Fibroblast of skin of scalp (primary cell): ENCODE measurements around the gene MMP26. TPM values are rescaled to one million over a fixed set of nuclear protein-coding genes. Genes with fewer than 3 reads are reported as not detected.
A peak's percentile ranks its signal among the peaks of the same experiment; 100 is the strongest.

Experiments
- DNase-seq: peaks from one replicate; pipeline ENCODE4 v3.0.0-alpha.2; 2013
- polyA plus RNA-seq, 2 experiments: library from polyadenylated mRNA; unstranded; fragments of 120-200 nt; gene quantifications; one replicate each; pipeline ENCODE4 v1.2.1, GENCODE V29; 2013; ENCODE audit not compliant: insufficient read length in 2 of 2

MMP26 gene
- not detected for polyA plus RNA-seq (2013, experiment 1 of 2; ENCODE audit: insufficient read length)
- polyA plus RNA-seq (2013, experiment 2 of 2; ENCODE audit: insufficient read length) = not detected

DNA sequence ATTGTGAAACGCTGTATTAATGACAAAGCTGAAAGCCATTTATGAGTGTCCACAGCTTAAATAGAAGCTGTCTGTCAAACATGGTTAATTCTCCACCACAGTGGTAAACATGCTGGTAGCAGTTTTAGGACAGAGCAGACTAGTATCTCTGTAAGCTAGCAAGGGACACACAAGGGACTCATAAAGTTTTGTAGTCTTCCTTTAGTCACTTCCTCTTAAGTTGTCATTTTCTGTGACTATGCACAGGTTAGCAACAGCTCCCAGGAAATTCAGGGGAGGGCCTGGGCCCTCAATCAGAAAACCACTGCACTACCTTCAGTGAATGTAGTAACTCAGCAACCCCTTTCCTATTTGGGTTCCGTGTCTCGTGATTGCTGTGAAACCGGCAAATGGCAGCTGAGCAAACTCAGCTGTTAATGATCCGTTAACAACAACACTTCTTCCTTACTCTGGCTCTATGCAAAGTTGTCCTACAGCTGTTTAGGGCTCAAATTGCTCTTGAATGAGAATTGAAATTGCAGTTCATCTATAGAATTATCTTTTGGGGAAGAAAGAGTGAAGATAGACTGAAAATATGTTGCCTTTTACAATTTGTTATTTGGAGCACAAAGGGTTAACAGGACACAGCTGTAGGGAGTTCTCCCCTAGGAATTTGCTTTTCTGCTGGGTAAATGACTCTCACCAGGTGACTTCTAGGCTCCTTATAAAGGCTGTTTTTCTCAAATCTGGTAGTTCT, at the start of gene MMP26:
TSS of gene MMP26 (plus strand) at position 731 of the 736 bp plus-strand sequence.
- DNase-seq = no peak

- DNase-seq = no peak
Observed at GRCh38 chr11:4658629-4659445, 45.7 kb upstream of the MMP26 start.

GRCh38 chr11:4662876-4663275, 41.7 kb upstream of the MMP26 start:
- DNase-seq = no peak

DNA sequence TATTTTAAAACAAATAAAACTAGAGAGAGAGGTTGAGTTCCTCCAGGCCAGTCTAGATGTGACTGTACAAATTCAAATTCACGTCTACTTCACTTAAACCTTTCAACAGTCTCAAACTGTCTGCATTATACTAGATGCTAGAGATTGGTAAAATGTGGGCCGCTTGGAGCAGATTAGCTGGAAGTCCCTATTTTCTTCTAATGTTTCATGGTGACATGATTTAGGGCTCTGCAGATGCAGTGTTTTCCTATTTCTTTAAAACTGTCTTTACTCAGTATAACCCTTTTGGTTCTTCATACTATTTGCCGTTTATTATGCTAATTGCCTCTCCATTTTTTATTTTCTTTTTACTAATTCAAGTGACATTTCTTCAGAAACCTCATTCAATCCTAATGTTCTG, 40.4 kb upstream of the MMP26 start:
- no peak for DNase-seq

DNA sequence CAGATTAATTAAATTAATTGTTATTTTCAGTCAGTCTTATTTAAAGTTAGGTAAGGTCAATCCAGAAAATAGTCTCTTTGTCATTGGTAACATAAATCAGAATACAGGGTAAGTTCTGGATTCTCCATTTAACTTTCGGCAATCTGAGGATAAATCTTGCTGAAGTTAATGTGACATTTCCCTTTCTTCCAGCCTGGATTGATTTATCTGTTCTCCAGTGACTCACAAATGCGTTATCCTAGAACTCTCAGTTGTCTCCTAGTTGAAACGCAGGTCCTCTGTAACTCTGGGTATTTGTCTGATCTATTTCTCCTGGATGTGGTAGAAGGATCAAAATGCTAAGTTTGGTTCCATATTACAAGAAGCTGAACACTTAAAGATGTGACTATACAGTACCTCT, 39.8 kb upstream of the MMP26 start:
- no peak for DNase-seq

DNA sequence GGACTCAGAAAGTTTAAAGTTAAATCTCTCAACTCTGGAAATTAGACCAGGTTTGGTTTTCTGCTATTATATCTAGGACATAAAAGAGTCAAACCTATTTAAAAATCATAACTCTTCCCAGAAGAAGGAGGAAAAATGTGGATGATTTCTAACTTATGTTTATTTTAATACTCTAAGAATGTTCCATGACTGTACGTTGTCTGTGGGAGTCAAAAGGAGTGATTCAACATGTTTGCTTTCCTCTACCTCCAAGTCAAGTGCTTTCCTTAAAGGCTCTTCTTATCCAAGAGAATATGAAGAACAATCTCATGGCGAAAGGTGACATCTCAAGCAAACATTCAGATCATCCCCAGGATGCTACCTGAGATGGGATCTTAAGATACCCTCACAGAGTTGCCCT, 39.2 kb upstream of the MMP26 start:
- no peak for DNase-seq

- no peak for DNase-seq
Observed at GRCh38 chr11:4671741-4672140, 32.8 kb upstream of the MMP26 start.

DNA sequence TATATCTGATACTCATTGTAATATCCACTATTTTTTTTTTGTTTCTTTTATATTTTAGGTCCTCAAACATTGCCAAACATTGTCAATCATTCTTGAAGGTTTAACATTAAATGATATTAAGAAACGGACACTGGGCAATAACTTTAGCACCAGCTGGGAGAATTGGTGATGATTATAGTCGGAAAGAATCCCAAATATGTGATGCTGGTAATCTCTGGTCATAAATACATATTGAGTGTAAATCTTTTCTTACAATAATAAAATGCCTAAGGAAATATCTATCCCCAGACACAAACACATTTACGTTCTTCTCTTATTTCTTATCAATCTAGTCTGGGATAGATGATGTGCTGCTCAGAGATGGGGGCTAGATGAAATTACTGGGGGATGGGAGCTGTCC, 32.1 kb upstream of the MMP26 start:
- peak; percentile 27 for DNase-seq

- DNase-seq = no peak
Observed at GRCh38 chr11:4673781-4674180, 30.8 kb upstream of the MMP26 start.

DNA sequence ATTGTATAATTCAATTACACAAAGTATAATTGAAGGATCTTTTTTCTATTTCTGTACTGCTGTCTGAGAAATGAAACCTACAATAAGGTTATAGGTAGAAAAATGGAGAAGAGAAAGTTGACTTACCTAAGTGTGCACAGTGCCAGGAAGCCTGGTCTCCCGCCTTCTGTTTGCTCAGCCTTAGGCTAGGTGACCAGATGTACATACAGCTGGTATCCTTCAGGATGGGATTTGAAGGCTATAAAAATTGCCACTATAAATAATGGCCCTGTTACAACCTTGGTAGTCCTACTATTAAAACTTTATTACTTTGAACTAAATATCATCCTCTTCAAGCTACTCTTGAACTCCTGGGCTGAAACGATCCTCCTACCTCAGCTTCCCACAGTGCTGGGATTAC, 26.6 kb upstream of the MMP26 start:
- no peak for DNase-seq

DNA sequence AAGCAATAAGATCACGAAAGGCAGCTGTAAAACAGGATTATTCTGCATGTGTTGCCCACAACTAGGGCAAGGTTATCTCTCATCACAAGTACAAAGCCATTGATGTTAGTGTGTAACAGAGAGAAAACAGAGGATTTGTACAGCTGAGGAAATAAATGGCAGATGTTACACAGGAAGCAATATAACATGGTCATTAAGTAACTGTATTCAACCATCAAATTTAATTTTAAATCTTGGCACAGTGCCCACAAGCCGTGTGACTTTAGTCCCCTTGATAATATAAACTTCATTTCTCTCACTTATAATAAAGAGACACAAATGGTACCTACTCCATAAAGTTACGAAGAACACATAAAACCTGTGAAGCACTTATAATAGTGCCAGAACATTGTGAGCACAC, 24.2 kb upstream of the MMP26 start:
- no peak for DNase-seq

GRCh38 chr11:4682623-4683419, 21.8 kb upstream of the MMP26 start:
- peak; percentile 26 for DNase-seq

GRCh38 chr11:4684631-4685285, 19.8 kb upstream of the MMP26 start:
- no peak for DNase-seq

GRCh38 chr11:4695442-4695841, 9.1 kb upstream of the MMP26 start:
- DNase-seq = no peak

DNA sequence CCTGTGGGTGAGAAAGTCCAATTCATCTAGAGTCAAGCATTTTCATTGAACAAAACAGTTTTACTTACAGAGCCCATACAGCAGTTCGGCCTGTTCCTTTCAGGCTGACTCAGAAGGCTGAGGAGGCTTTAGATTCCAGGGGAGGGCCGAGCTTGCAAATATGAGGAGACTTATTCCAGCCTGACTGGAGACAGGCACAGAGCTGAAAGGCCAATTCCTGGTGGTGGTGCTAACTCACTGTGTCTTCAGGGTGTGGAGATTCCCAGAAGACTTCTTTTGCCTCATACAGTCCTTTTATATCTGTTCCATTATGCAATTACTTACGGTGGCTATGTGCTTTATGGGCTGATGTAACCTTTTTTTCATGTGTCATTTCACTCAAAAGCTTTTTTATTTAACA, 7.0 kb upstream of the MMP26 start, which contains the start of gene OR51E2:
TSS of gene OR51E2 (minus strand) at position 269 of the 400 bp plus-strand sequence. CDS start 15,142 bp downstream, outside the sequence.
- peak; percentile 14 for DNase-seq

- no peak for DNase-seq
Observed at GRCh38 chr11:4699697-4700435, 4.7 kb upstream of the MMP26 start.

- no peak for DNase-seq
Observed at GRCh38 chr11:4700436-4700820, 4.2 kb upstream of the MMP26 start.

DNA sequence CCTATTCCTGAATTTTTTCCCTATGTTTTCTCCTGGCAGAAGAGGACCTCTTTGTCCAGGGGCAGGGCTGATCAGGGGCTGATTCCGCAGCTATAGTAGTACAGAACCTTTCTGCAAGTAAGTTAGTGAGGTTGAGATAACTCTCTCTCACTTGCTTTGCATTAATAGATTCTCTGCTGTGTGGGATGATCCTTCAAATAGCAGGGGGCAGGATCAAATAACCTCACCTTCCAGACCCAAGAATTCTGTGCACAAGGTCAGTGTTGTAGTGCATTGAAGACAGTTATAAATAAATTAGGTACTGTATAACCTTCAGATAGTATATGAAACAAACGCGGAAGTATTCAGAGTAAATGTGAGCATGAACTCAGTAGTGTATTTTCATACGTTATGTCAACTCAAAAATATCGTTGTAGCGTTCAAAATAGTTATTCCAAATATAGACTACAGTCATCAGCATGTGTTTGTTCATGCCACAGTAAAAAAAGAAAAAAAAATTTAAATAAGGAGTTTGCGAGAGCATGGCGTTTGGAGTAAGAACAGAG, 278 bp downstream of the MMP26 start:
- no peak for DNase-seq

GRCh38 chr11:4713241-4713640, 8.7 kb downstream of the MMP26 start:
- no peak for DNase-seq

DNA sequence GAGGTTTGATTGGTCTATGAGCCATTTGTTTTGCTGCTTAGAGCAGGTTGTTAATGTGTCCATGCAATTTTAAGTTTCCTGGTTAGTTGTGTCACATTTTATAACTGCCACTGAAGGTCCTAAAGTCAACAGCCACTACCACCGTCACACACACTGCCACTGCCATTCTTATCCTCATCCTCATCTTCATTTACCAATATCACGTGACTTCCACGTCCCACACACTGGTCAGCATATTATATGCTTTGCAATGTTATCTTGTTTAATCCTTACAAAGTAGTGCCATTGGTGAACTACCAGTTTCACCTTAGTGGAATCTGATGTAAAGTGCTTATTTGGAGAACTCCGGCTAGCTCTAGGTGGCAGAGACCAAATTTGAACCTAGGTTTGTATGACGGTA, 9.7 kb downstream of the MMP26 start:
- no peak for DNase-seq
